ENCODE measurements around the gene BCAR3.

Gene BCAR3

GRCh38 chr1:93596329-93597089 lies 85.1 kb downstream of the BCAR3 start:
- H2AFZ ChIP-seq (ENCODE audit: insufficient read depth, low read length, poor library complexity): no peak overlapping the region
- no peak overlapping the region for H2BK120ac ChIP-seq (ENCODE audit: insufficient read depth, low read length, poor library complexity)
- H2BK5ac ChIP-seq (ENCODE audit: low read depth, low read length, poor library complexity): no peak overlapping the region
- no peak overlapping the region for H3K23ac ChIP-seq (ENCODE audit: low read length)
- no peak overlapping the region for H4K12ac ChIP-seq (ENCODE audit: low read depth, low read length)
- peak overlapping the region; percentile 20 for H4K91ac ChIP-seq (ENCODE audit: low read depth, low read length)
- peaks cover 42 to 61% of the 10 kb centered on the region in 2 experiments for H3K4me1 ChIP-seq (ENCODE audit: control insufficient read depth in 1 of 2, insufficient read depth in 2 of 2, low read length in 2 of 2)
- H3K14ac ChIP-seq (ENCODE audit: low read length): no peak overlapping the region
- H3K4me3 ChIP-seq (ENCODE audit: low read depth, low read length): no peak overlapping the region
- no peak overlapping the region for H4K8ac ChIP-seq (ENCODE audit: low read depth, low read length)
- H3K4ac ChIP-seq (ENCODE audit: low read depth, low read length): no peak overlapping the region
- H3K4me2 ChIP-seq (ENCODE audit: low read length): no peak overlapping the region
- no peaks in the 10 kb centered on the region for H3K27me3 ChIP-seq (ENCODE audit: insufficient read depth, low read length)
- H3K9me3 ChIP-seq (ENCODE audit: insufficient read depth, low read depth, low read length): no peaks in the 10 kb centered on the region
- no peak overlapping the region for H3K18ac ChIP-seq (ENCODE audit: low read length)
- no peak overlapping the region for H3K27ac ChIP-seq (ENCODE audit: low read depth, low read length)
- peaks cover 33% of the 10 kb centered on the region for H3K79me1 ChIP-seq (ENCODE audit: low read length)
- peaks cover 4 to 11% of the 10 kb centered on the region in 2 experiments for H3K36me3 ChIP-seq (ENCODE audit: control insufficient read depth in 1 of 2, insufficient read depth in 2 of 2, low read length in 2 of 2)
- H3K79me2 ChIP-seq (ENCODE audit: control insufficient read depth, insufficient read depth, low read length, poor library complexity): peaks cover 9% of the 10 kb centered on the region
- WGBS (ENCODE audit: extremely low coverage, insufficient coverage, insufficient read length): no CpG with 5 or more reads among the region's 4 CpGs
- H2AK5ac ChIP-seq (ENCODE audit: low read length): no peak overlapping the region
- H3K9ac ChIP-seq (ENCODE audit: low read length): no peak overlapping the region
- H2BK12ac ChIP-seq (ENCODE audit: low read length): no peak overlapping the region
- no peak for DNase-seq

- H3K79me1 ChIP-seq (ENCODE audit: low read length): peaks cover 32% of the 10 kb centered on the region
- no peak overlapping the region for H4K91ac ChIP-seq (ENCODE audit: low read depth, low read length)
- WGBS (ENCODE audit: extremely low coverage, insufficient coverage, insufficient read length): no CpG with 5 or more reads among the region's 4 CpGs
- H4K12ac ChIP-seq (ENCODE audit: low read depth, low read length): no peak overlapping the region
- H3K14ac ChIP-seq (ENCODE audit: low read length): no peak overlapping the region
- no peak overlapping the region for H3K23ac ChIP-seq (ENCODE audit: low read length)
- H3K4me2 ChIP-seq (ENCODE audit: low read length): no peak overlapping the region
- peaks cover 8% of the 10 kb centered on the region for H3K79me2 ChIP-seq (ENCODE audit: control insufficient read depth, insufficient read depth, low read length, poor library complexity)
- no peak for DNase-seq
- no peak overlapping the region for H3K4me3 ChIP-seq (ENCODE audit: low read depth, low read length)
- H2BK5ac ChIP-seq (ENCODE audit: low read depth, low read length, poor library complexity): no peak overlapping the region
- H3K27ac ChIP-seq (ENCODE audit: low read depth, low read length): no peak overlapping the region
- H4K8ac ChIP-seq (ENCODE audit: low read depth, low read length): no peak overlapping the region
- H3K27me3 ChIP-seq (ENCODE audit: insufficient read depth, low read length): no peaks in the 10 kb centered on the region
- no peak overlapping the region for H2AFZ ChIP-seq (ENCODE audit: insufficient read depth, low read length, poor library complexity)
- no peak overlapping the region for H3K4ac ChIP-seq (ENCODE audit: low read depth, low read length)
- no peak overlapping the region for H2AK5ac ChIP-seq (ENCODE audit: low read length)
- no peak overlapping the region for H3K9ac ChIP-seq (ENCODE audit: low read length)
- peaks cover 40 to 59% of the 10 kb centered on the region in 2 experiments for H3K4me1 ChIP-seq (ENCODE audit: control insufficient read depth in 1 of 2, insufficient read depth in 2 of 2, low read length in 2 of 2)
- H2BK120ac ChIP-seq (ENCODE audit: insufficient read depth, low read length, poor library complexity): no peak overlapping the region
- no peak overlapping the region for H2BK12ac ChIP-seq (ENCODE audit: low read length)
- no peaks in the 10 kb centered on the region for H3K9me3 ChIP-seq (ENCODE audit: insufficient read depth, low read depth, low read length)
- H3K18ac ChIP-seq (ENCODE audit: low read length): no peak overlapping the region
- H3K36me3 ChIP-seq (ENCODE audit: control insufficient read depth in 1 of 2, insufficient read depth in 2 of 2, low read length in 2 of 2): peaks cover 4 to 11% of the 10 kb centered on the region in 2 experiments
Measured at GRCh38 chr1:93595743-93596142, 85.9 kb downstream of the BCAR3 start.

- Histone ChIP-seq H2AFZ (ENCODE audit: insufficient read depth, low read length, poor library complexity) (no peak overlapping the region), H3K4me3 (ENCODE audit: low read depth, low read length) (no peak overlapping the region), H3K27me3 (ENCODE audit: insufficient read depth, low read length) (no peaks in the 10 kb centered on the region), H3K4me1 (ENCODE audit: control insufficient read depth in 1 of 2, insufficient read depth in 2 of 2, low read length in 2 of 2) (peaks cover 35 to 54% of the 10 kb centered on the region in 2 experiments), H3K4me2 (ENCODE audit: low read length) (no peak overlapping the region), H3K4ac (ENCODE audit: low read depth, low read length) (peak overlapping the region; percentile 49), H2BK12ac (ENCODE audit: low read length) (no peak overlapping the region), H2AK5ac (ENCODE audit: low read length) (no peak overlapping the region), H3K9me3 (ENCODE audit: insufficient read depth, low read depth, low read length) (no peaks in the 10 kb centered on the region), H4K12ac (ENCODE audit: low read depth, low read length) (no peak overlapping the region), H3K18ac (ENCODE audit: low read length) (no peak overlapping the region), H4K91ac (ENCODE audit: low read depth, low read length) (no peak overlapping the region), H3K27ac (ENCODE audit: low read depth, low read length) (no peak overlapping the region), H4K8ac (ENCODE audit: low read depth, low read length) (no peak overlapping the region), H2BK120ac (ENCODE audit: insufficient read depth, low read length, poor library complexity) (no peak overlapping the region), H3K23ac (ENCODE audit: low read length) (no peak overlapping the region), H3K36me3 (ENCODE audit: control insufficient read depth in 1 of 2, insufficient read depth in 2 of 2, low read length in 2 of 2) (peaks cover 4 to 11% of the 10 kb centered on the region in 2 experiments), H3K9ac (ENCODE audit: low read length) (no peak overlapping the region), H3K14ac (ENCODE audit: low read length) (no peak overlapping the region), H3K79me2 (ENCODE audit: control insufficient read depth, insufficient read depth, low read length, poor library complexity) (peaks cover 4% of the 10 kb centered on the region), H3K79me1 (ENCODE audit: low read length) (peaks cover 27% of the 10 kb centered on the region), H2BK5ac (ENCODE audit: low read depth, low read length, poor library complexity) (no peak overlapping the region)
- WGBS (ENCODE audit: extremely low coverage, insufficient coverage, insufficient read length): no CpG with 5 or more reads among the region's 2 CpGs
- DNase-seq: no peak
Measured at GRCh38 chr1:93595266-93595665, 86.4 kb downstream of the BCAR3 start.

- Histone ChIP-seq H3K79me1 (ENCODE audit: low read length) (peaks cover 20% of the 10 kb centered on the region), H2BK12ac (ENCODE audit: low read length) (peak overlapping the region; percentile 1), H3K4me3 (ENCODE audit: low read depth, low read length) (no peak overlapping the region), H4K8ac (ENCODE audit: low read depth, low read length) (no peak overlapping the region), H3K9me3 (ENCODE audit: insufficient read depth, low read depth, low read length) (no peaks in the 10 kb centered on the region), H2BK120ac (ENCODE audit: insufficient read depth, low read length, poor library complexity) (peak overlapping the region; percentile 38), H3K4me1 (ENCODE audit: control insufficient read depth in 1 of 2, insufficient read depth in 2 of 2, low read length in 2 of 2) (peaks cover 29 to 47% of the 10 kb centered on the region in 2 experiments), H3K79me2 (ENCODE audit: control insufficient read depth, insufficient read depth, low read length, poor library complexity) (peaks cover 4% of the 10 kb centered on the region), H2BK5ac (ENCODE audit: low read depth, low read length, poor library complexity) (peak overlapping the region; percentile 7), H3K9ac (ENCODE audit: low read length) (no peak overlapping the region), H3K23ac (ENCODE audit: low read length) (no peak overlapping the region), H3K36me3 (ENCODE audit: control insufficient read depth in 1 of 2, insufficient read depth in 2 of 2, low read length in 2 of 2) (peaks cover 4 to 11% of the 10 kb centered on the region in 2 experiments), H2AFZ (ENCODE audit: insufficient read depth, low read length, poor library complexity) (no peak overlapping the region), H4K12ac (ENCODE audit: low read depth, low read length) (no peak overlapping the region), H3K27ac (ENCODE audit: low read depth, low read length) (peak overlapping the region; percentile 66), H3K4ac (ENCODE audit: low read depth, low read length) (peak overlapping the region; percentile 0), H3K27me3 (ENCODE audit: insufficient read depth, low read length) (no peaks in the 10 kb centered on the region), H3K14ac (ENCODE audit: low read length) (peak overlapping the region; percentile 6), H3K4me2 (ENCODE audit: low read length) (peak overlapping the region; percentile 13), H4K91ac (ENCODE audit: low read depth, low read length) (peak overlapping the region; percentile 28), H3K18ac (ENCODE audit: low read length) (peak overlapping the region; percentile 5), H2AK5ac (ENCODE audit: low read length) (no peak overlapping the region)
- no CpG with 5 or more reads among the region's 1 CpG for WGBS (ENCODE audit: extremely low coverage, insufficient coverage, insufficient read length)
- DNase-seq: no peak
Measured at GRCh38 chr1:93594603-93594880, 87.1 kb downstream of the BCAR3 start.
